G401 (cell line): ENCODE measurements around the gene BID. TPM values are rescaled to one million over a fixed set of nuclear protein-coding genes. Genes with fewer than 3 reads are reported as not detected.

Experiments used
- DNase-seq: peaks from one replicate; pipeline ENCODE4 v3.0.0-alpha.2; 2015; ENCODE audit warnings: low spot score
- in situ Hi-C: cut with HindIII; loops from 2 replicates; pipeline ENCODE4 v1.10.0; 2016; ENCODE audit warnings: low sequenced_read_pairs, mixed read lengths
- total RNA-seq: library from RNA; depleted of rRNA; stranded (reverse); fragments of >200 nt; shearing (Covaris generic); gene quantifications from 2 replicates; pipeline ENCODE4 v1.2.3, GENCODE V29; 2014

BID gene
- total RNA-seq, 1 experiment from 2014 or later = 58.9 TPM

DNA sequence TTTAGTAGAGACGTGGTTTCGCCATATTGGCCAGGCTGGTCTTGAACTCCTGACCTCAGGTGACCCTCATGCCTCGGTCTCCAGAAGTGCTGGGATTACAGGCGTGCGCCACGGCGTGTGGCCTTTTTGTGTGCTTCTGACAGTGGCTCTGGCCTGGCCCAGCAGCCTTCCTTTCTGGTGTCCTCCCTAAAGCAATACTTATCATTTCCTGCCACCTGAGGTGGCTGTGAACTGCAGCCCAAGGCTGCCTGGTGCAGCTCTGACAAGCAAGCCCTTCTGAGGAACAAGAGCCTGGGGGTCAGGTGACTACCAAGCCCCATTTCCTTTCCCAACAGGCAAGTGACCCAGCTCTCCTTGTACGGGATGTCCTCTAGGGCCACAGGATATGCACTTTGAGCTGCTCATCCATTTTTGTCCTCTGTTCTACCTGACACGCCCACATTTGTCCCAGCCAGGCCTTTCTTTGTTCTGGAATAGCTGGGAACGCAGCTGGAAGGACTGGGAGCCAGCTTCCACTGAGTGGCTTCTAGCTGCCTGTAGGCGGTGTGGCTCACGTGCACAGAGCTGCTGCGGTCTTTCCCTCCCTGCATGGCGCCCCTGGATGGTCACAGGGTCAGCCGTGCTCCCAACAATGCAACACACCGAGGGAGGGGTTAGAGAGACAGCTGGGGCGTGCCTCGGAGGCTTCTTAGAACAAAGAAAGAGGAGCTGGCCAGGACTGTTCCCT is 12.3 kb upstream of the BID start:
- in situ Hi-C loops = no loop called here
- DNase-seq = no peak

DNA sequence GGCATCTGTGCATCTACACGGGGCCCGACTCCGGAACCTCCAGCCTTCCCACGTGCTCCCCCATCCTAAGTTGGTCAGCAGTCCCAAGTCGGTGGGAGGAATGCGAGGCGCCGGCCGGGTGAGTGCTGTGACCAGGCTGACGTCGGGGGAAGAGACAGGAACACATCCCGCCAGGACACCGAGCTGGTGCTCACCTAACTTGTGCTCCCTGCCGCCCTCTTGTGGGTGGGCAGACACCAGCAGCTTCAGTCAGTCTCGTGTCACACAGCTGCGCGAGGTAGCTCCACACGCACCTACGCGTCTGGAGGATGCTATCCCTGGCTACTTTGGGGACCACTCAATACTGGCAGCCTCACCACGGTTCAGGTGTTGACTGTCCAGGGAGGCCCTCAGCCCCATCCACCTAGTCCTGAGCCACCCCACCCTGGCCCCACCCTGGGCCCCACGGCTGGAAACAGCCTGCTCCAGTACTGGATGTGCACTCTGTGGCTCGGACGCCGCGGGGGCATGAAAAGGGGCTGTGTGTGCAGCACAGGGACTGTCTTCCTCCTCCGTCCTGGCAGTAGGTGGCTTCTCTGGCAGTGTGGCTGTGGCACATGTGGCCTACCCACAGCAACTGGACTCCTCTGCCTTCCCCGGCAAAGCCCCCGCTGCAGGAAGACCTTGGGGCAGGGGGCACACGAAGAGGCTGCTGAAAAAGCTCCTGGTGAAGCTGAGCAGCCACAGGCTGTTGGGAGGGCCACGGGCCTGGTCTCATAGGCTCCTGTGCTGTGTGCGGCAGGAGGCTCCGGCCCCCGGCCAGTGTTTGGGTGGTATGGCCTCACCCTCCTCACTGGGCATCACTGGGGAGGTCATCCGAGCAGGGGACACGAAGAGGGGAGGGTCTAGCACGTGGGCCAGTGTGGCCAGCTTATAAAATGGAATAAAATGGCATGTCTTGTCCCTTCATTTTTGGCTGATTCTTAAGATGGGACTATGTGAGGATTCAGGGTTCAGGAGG is 11.2 kb upstream of the BID start:
- in situ Hi-C loops = no loop called here
- DNase-seq = no peak

DNA sequence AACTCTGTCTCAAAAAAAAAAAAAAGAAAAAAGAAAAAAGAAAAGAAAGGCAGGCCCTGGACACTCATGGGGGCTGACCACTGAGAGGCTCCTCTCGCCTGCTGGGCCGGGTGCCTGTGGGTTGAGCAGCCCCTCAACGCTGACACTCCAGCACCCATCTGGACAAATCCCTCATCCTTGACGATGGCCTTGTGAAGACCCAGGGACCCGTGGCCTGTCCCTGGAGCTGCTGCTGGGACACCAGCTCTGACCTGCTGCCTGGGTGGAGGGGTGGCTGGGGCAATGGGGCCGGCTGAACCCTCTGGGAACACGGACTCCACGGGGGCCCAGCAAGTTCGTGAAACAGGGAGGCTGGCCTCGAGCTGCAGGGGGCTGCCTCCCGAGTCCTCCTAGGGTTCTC is 10.5 kb upstream of the BID start:
- DNase-seq = no peak
- in situ Hi-C loops = no loop called here

GRCh38 chr22:17783773-17784480 is 9.7 kb upstream of the BID start:
- in situ Hi-C loops = no loop called here
- DNase-seq = no peak

DNA sequence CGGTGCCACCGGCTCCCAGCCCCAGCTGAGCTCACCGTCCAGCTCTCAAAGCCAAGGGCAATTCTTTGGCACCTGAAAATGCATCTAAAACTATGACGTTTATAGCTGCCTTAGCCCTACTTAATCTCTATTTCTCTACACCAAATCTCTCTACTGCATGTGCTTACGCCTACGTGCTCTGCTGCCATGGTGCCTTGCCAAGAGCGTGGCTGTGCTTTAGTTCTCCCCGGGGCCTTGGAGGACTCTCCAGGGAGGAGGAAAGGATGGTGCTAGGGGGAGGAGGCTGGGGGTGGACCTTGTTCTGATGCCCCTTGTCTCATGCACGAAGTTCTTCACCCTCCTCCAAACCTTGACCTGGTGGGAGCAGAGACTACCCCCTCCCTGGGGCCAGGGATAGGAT is 9.0 kb upstream of the BID start:
- in situ Hi-C loops = no loop called here
- DNase-seq = no peak

GRCh38 chr22:17782621-17783020 is 8.4 kb upstream of the BID start:
- in situ Hi-C loops = no loop called here

GRCh38 chr22:17782158-17782557 is 7.9 kb upstream of the BID start:
- DNase-seq = no peak
- in situ Hi-C loops = no loop called here

More at GRCh38 chr22:17782621-17783020, 8.4 kb upstream of the BID start:
- no peak for DNase-seq

GRCh38 chr22:17781319-17782031 is 7.2 kb upstream of the BID start:
- DNase-seq = peak; percentile 65
- in situ Hi-C loops = no loop called here

GRCh38 chr22:17780741-17781318 is 6.6 kb upstream of the BID start:
- in situ Hi-C loops = no loop called here
- DNase-seq = no peak

DNA sequence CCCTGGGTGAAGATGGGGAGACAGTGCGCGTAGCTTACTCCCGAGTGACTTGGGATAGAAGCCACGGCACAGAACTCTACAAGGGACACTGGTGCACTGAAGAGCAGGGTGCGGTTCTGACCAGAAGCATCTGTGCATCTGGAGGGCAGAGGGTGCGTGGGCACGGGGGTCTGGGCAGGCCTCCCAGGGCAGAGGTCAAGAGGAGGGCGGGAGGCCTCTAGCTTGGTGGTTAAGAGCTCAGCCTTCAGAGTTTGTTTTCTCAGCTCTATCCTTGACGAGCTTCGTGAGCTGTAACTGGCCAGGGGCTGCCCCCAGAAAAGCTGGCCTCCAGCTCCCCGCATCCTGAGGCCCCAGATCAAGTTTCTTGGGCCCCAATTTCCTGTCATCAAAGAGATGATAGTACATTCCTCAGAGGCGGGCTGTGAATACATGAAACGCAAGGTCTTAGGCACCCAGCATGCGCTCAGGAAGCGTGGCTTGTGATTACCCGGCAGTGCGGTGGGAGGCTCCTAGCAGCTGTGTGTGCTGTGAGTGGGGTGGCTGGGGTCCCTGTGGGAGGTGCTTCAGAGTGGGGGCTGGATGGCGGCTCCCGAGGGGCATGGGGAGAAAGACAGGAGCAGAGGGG is 6.0 kb upstream of the BID start:
- DNase-seq = no peak
- in situ Hi-C loops = no loop called here

DNA sequence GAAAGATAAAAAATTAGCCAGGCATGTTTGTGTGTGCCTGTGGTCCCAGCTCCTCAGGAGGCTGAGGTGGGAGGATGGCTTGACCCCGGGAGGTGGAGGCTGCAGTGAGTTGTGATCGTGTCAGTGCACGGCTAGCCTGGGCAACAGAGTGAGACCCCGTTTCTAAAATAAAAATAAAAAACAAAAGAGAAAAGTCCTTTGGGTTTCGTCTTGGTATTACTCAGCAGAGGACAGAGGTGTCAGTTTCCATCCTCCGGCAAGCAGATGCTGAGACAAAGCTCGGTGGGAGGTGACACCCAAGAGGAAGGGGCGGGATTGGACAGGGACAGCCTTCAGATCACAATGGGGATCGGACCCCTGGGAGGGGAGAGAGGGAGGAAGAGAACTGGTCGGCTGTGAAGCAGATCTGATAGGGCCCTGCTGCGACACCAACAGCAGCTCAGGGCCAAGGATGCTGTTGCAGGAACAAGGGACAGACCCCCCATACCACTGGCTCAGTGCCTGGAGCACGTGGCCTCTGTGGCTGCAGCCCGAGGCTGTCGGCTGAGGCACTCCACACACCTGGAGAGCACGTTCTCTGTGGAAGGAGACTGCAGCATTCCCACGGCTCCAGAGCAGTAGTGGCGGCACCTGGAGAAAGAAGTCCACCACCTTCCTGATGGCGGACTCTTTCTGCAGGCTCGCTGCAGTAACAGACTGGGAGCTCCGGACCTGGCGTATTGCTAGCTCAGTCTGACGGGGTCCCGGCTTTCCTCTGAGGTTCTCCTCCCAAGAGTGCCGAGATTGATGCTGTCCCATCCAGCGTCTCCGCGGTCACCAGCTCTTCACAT is 5.2 kb upstream of the BID start:
- in situ Hi-C loops = no loop called here
- no peak for DNase-seq

DNA sequence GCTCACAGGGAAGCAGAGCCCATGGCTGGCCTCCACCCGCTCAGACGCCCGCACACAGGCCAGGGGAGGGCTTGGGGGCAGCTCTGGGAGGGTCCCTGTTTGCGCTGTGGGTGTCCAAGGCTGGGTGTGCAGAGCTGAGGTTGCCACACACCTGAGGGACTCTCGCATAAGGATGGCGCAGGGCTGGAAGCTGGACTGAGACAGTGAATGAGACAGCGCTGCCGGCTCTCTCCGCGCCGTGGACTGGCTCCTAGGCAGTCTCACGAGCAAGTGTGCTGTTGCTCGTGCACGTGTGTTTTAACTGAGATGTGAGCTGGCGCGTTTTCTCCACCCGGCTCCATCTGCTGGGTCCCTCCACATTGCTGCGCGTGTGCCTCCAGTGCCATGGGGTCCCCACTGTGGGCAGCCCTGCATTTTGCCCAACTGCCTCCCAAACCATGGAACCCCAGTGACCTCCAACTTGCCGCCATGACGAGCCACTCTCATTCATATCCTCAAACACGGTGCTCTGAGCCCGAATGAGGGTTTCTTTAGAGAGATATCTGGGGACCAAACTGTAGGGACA is 4.2 kb upstream of the BID start:
- no peak for DNase-seq
- in situ Hi-C loops = no loop called here

DNA sequence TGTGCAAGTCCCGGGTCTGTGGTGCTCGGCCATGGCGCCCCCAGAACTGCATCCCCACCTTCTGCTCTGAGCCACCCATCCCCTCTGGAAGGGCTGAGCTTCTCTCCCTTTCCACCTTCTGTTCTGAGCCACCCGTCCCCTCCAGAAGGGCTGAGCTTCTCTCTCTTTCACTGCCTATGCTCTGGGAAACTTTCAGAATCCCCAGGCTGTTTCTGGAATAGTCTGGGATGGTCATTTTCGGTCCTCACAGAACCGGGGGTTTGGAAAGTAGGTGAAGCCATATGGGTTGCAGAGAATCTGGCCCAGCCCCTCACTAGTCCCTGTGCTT is 3.4 kb upstream of the BID start:
- DNase-seq = no peak

GRCh38 chr22:17777005-17777716 is 2.9 kb upstream of the BID start:
- in situ Hi-C loops = no loop called here
- DNase-seq = no peak

More for the DNA sequence above, 3.4 kb upstream of the BID start:
- in situ Hi-C loops = no loop called here

DNA sequence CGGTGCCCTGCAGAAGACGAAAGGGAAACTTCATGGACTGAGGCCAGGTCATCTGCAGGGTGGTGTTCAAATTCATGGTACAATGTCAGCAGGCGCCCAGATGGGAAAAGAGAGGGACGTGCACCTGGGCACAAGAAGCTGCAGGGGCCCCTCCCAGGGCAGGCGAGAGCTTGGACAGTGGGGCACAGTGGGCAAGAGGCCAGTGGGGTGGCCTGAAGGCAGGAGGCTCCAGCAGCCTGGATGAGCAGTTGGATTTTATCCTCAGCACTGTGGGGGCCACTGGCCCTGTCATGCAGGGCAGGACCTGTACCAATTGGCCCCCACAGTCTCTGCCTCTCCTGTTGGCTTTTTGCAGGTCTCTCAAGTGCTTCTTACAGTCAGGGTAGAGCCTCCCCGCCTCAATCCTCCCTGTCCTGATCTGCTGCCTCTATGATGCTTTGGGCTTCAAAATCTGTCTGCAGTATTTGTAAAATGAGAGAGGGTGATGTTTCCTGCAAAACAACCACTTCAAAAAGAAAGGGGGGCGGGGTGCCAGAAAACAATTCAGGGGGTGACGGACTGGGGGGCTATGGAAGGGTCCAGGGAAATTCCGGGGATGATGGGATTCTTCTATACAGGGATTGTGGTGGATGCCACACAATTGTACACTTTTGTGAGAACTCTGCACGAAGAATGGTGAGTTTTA is 1.7 kb upstream of the BID start:
- in situ Hi-C loops = no loop called here
- peak; percentile 52 for DNase-seq
